Measurements from ENCODE around the gene RPIA. TPM values are rescaled to one million over a fixed set of nuclear protein-coding genes. Genes with fewer than 3 reads are reported as not detected.

The RPIA gene
- total and polyA plus RNA-seq, 7 donors: 14.1 to 45.6 (median 21.2) TPM

DNA sequence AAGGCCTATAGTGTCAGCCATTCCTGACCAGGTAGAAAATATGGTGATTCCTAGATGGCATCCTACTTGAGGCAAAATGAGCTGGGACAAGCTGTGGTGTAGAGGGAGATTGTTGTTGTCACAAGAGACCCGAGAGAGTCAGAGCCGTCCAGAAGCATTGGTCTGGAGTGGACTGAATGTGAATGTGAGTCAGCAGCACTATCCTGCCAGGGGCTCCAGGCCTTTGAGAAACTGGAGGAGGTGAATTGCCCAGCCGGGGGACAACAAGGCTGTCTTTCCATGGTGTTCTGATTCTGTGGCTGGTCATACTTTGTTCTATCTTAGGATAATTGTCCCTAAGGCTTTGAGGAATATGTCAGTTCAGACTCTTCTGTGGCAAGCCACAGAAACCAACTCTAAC lies 34.8 kb upstream of the RPIA start:
- WGBS, 3 donors: 61 to 77% (median 67%) methylated on average over 3 of the region's 3 CpGs
- Histone ChIP-seq H3K36me3 (ENCODE audit: insufficient read depth in 1 of 2, low read depth in 1 of 2) (no peaks in the 10 kb centered on the region), H3K9me3 (no peaks in the 10 kb centered on the region), H3K4me3 (no peak overlapping the region), H3K27ac (peak overlapping the region; percentile 95), H3K27me3 (ENCODE audit: insufficient read depth in 3 of 3, low read length in 2 of 3) (no peaks in the 10 kb centered on the region), H3K4me1 (peaks cover 29% of the 10 kb centered on the region)
- ATAC-seq (peak in 1 of 4 donors; percentile 42), DNase-seq (no peak)
- TF ChIP-seq, protein P1, sequence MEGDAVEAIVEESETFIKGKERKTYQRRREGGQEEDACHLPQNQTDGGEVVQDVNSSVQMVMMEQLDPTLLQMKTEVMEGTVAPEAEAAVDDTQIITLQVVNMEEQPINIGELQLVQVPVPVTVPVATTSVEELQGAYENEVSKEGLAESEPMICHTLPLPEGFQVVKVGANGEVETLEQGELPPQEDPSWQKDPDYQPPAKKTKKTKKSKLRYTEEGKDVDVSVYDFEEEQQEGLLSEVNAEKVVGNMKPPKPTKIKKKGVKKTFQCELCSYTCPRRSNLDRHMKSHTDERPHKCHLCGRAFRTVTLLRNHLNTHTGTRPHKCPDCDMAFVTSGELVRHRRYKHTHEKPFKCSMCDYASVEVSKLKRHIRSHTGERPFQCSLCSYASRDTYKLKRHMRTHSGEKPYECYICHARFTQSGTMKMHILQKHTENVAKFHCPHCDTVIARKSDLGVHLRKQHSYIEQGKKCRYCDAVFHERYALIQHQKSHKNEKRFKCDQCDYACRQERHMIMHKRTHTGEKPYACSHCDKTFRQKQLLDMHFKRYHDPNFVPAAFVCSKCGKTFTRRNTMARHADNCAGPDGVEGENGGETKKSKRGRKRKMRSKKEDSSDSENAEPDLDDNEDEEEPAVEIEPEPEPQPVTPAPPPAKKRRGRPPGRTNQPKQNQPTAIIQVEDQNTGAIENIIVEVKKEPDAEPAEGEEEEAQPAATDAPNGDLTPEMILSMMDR (IDR thresholded peaks at IDR 0.05): no peak
- intact Hi-C loops (cut with DNase I): no loop called here

DNA sequence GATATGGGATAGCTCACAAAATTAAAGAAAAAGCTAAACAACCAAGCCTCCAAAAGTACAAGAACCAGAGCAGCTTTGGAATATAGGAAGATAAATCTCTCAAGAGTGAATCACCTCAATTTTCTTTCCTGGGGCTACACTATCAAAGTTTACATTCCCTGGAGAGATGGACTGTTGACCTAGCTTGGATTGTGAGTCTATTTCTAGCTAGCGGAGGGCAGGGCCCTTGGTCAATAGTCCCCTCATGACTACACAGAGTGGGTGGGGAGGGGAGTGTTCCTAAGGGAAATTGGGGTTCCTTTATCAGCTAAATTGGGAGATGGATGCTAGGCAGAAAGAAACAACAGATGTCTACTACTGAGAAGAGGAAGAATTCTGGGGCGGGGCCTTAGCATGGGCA lies 34.3 kb upstream of the RPIA start:
- WGBS, 3 donors: 96 to 98% (median 97%) methylated on average over 2 of the region's 2 CpGs
- ATAC-seq (no peak), DNase-seq (no peak)
- TF ChIP-seq, protein P1 (IDR thresholded peaks at IDR 0.05): no peak
- H3K27ac ChIP-seq: peak overlapping the region; percentile 95
- no peak overlapping the region for H3K4me3 ChIP-seq
- no peaks in the 10 kb centered on the region for H3K27me3 ChIP-seq (ENCODE audit: insufficient read depth in 3 of 3, low read length in 2 of 3)
- intact Hi-C loops (cut with DNase I): no loop called here
- no peaks in the 10 kb centered on the region for H3K36me3 ChIP-seq (ENCODE audit: insufficient read depth in 1 of 2, low read depth in 1 of 2)
- no peaks in the 10 kb centered on the region for H3K9me3 ChIP-seq
- peaks cover 29% of the 10 kb centered on the region for H3K4me1 ChIP-seq

DNA sequence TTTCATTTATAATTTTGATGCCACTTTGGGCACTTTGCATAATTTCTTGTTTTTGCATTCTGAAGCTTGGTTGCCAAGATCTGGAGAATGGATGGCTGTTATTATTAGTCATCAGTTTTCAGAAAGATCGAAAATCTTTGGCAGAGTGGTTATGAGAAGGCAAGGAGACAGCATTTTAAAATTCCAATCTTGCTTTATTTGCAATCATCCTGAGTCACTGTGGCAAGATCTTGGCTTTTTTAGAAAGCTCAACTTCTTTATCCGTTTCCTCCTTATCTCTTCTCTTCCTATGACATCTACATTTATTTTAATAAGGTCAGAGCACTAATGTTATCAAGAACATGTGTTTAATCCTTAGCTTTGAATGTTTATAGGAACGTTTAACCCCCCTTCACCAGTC lies 33.1 kb upstream of the RPIA start:
- TF ChIP-seq, protein P1 (IDR thresholded peaks at IDR 0.05): no peak
- DNase-seq: no peak

DNA sequence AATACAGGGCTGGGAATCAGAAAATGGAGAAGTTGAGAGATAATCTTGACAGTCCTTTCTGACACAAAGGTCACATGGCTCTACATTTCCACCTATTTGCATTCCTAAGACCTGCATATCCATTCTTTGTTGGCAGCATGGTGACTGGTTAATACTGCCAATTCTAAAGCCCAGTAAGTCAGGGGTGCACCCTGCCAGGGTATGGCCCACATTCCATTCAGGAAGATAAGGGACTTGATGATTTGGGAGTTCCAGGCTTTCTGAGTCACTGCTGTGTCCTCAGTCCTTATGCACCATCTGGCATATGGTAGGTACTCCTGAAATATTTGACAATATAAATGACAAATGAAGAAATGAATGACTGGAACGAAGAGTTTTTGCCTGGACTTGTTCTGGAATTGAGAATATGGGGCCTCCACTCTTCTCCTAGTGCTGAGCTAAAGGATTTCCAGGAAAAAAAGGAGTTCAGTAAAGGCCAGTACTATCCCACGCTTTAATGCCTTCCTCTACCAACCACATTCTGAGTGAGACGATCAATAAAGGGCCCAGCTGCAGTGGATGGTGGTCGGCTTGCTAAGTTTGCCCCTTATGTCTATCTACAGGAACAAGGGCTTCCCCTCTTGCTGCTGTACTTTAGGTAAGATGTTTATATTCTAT lies 32.5 kb upstream of the RPIA start:
- H3K36me3 ChIP-seq (ENCODE audit: insufficient read depth in 1 of 2, low read depth in 1 of 2): no peaks in the 10 kb centered on the region
- peak overlapping the region; percentile 55 for H3K4me3 ChIP-seq
- peak; percentile 47 to 73 (median 60) for ATAC-seq
- peak overlapping the region; percentile 95 for H3K27ac ChIP-seq
- TF ChIP-seq, protein P1 (IDR thresholded peaks at IDR 0.05): no peak
- H3K4me1 ChIP-seq: peaks cover 29% of the 10 kb centered on the region
- 25 to 44% (median 32%) methylated on average over 4 of the region's 4 CpGs for WGBS, 3 donors
- no peaks in the 10 kb centered on the region for H3K9me3 ChIP-seq
- no peaks in the 10 kb centered on the region for H3K27me3 ChIP-seq (ENCODE audit: insufficient read depth in 3 of 3, low read length in 2 of 3)
- DNase-seq: no peak
- intact Hi-C loops (cut with DNase I): loop anchor here in 1 of 2 donors (1.0 kb wide), 1 partner anchor 31 kb away; no protein-coding TSS in a partner anchor

More for the DNA sequence above, 33.1 kb upstream of the RPIA start:
- no peak for ATAC-seq
- no peaks in the 10 kb centered on the region for H3K9me3 ChIP-seq
- WGBS, 3 donors: 29 to 51% (median 40%) methylated on average over 3 of the region's 3 CpGs
- H3K27me3 ChIP-seq (ENCODE audit: insufficient read depth in 3 of 3, low read length in 2 of 3): no peaks in the 10 kb centered on the region
- intact Hi-C loops (cut with DNase I): no loop called here
- H3K36me3 ChIP-seq (ENCODE audit: insufficient read depth in 1 of 2, low read depth in 1 of 2): no peaks in the 10 kb centered on the region
- peak overlapping the region; percentile 55 for H3K4me3 ChIP-seq
- peaks cover 29% of the 10 kb centered on the region for H3K4me1 ChIP-seq
- H3K27ac ChIP-seq: peak overlapping the region; percentile 95
